Measurements from ENCODE around the gene PGPEP1. TPM values are rescaled to one million over a fixed set of nuclear protein-coding genes. Genes with fewer than 3 reads are reported as not detected.

The PGPEP1 gene
- polyA plus RNA-seq, 1 experiment, result 22.0 TPM

DNA sequence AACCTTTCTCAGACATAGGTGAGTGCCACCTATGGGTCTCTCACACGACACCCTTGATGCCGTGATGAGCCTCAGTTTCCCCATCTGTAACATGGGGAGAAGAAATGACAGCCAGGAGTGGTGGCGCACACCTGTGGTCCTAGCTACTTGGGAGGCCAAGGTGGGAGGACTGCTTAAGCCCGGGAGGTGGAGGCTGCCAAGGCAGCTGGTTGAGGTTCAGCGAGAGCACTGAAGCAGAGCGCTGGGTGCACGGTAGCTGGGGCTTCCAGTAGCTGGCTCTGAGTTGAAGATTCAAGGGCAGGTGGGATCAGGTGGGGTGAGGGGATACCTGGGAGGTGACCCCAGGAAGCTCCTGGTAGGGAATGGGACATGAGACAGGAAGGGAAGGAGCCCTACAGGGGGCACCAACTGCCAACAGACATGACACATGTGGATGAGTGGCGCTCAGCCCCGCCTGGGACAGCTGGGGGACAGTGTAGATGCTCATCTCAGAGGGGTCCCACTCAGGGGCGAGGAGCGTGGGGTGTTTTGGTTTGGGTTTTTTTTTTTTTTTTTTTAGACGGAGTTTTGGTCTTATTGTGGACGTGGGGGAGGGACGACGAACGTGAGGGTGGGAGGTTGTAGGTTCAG lies 72.3 kb downstream of the PGPEP1 start:
- H3K27ac ChIP-seq (ENCODE audit: low read depth, low read length), result no peak overlapping the region
- H3K9me3 ChIP-seq (ENCODE audit: control insufficient read depth, insufficient read depth, low read length), result no peaks in the 10 kb centered on the region
- no peak overlapping the region for H3K4me3 ChIP-seq (ENCODE audit: low read depth, low read length)
- TF ChIP-seq, protein P1, sequence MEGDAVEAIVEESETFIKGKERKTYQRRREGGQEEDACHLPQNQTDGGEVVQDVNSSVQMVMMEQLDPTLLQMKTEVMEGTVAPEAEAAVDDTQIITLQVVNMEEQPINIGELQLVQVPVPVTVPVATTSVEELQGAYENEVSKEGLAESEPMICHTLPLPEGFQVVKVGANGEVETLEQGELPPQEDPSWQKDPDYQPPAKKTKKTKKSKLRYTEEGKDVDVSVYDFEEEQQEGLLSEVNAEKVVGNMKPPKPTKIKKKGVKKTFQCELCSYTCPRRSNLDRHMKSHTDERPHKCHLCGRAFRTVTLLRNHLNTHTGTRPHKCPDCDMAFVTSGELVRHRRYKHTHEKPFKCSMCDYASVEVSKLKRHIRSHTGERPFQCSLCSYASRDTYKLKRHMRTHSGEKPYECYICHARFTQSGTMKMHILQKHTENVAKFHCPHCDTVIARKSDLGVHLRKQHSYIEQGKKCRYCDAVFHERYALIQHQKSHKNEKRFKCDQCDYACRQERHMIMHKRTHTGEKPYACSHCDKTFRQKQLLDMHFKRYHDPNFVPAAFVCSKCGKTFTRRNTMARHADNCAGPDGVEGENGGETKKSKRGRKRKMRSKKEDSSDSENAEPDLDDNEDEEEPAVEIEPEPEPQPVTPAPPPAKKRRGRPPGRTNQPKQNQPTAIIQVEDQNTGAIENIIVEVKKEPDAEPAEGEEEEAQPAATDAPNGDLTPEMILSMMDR (IDR thresholded peaks at IDR 0.05; ENCODE audit: low read depth, low read length), result no peak
- POLR2A ChIA-PET, result interaction anchor here (0.7 to 1.2 kb wide), 4 partner anchors 90 to 1108 kb away, joined by 3 to 6 read pairs (median 6); partner anchors contain the start of genes JUND and LSM4
- no peaks in the 10 kb centered on the region for H3K27me3 ChIP-seq (ENCODE audit: control insufficient read depth, insufficient read depth, low read length)
- no peak for DNase-seq (ENCODE audit: low read depth, low spot score)
- CTCF ChIA-PET, result interaction anchor here (0.6 to 6.5 kb wide), 9 partner anchors 23 to 204 kb away, joined by 3 to 65 read pairs (median 4); partner anchors contain the start of genes JUND and LSM4

- CTCF ChIA-PET, result interaction anchor here (0.5 to 6.5 kb wide), 7 partner anchors 26 to 186 kb away, joined by 3 to 65 read pairs (median 6); no protein-coding TSS in a partner anchor
- H3K27ac ChIP-seq (ENCODE audit: low read depth, low read length), result peak overlapping the region; percentile 94
- no peaks in the 10 kb centered on the region for H3K27me3 ChIP-seq (ENCODE audit: control insufficient read depth, insufficient read depth, low read length)
- peak overlapping the region; percentile 51 for H3K4me3 ChIP-seq (ENCODE audit: low read depth, low read length)
- DNase-seq (ENCODE audit: low read depth, low spot score), result no peak
- H3K9me3 ChIP-seq (ENCODE audit: control insufficient read depth, insufficient read depth, low read length), result no peaks in the 10 kb centered on the region; the same call in 1 of the 2 replicates
- TF ChIP-seq, protein P1 (IDR thresholded peaks at IDR 0.05; ENCODE audit: low read depth, low read length), result no peak
- POLR2A ChIA-PET, result interaction anchor here (0.7 to 2.0 kb wide), 3 partner anchors 15 to 245 kb away, joined by 3 to 14 read pairs (median 3); partner anchors contain the start of gene JUND
These were observed 74.2 kb downstream of the PGPEP1 start for GRCh38 chr19:18414504-18415177.

- Histone ChIP-seq H3K4me3 (ENCODE audit: low read depth, low read length) (peak overlapping the region; percentile 51), H3K9me3 (ENCODE audit: control insufficient read depth, insufficient read depth, low read length) (no peaks in the 10 kb centered on the region; the same call in 1 of the 2 replicates), H3K27ac (ENCODE audit: low read depth, low read length) (peak overlapping the region; percentile 94), H3K27me3 (ENCODE audit: control insufficient read depth, insufficient read depth, low read length) (no peaks in the 10 kb centered on the region)
- ChIA-PET POLR2A (interaction anchor here (1.0 to 2.3 kb wide), 4 partner anchors 14 to 134 kb away, joined by 3 to 18 read pairs (median 8); partner anchors contain the start of gene JUND), CTCF (interaction anchor here (0.6 to 6.5 kb wide), 8 partner anchors 26 to 187 kb away, joined by 3 to 65 read pairs (median 8); no protein-coding TSS in a partner anchor)
- no peak for DNase-seq (ENCODE audit: low read depth, low spot score)
- TF ChIP-seq, protein P1 (IDR thresholded peaks at IDR 0.05; ENCODE audit: low read depth, low read length), result no peak
These were observed 74.9 kb downstream of the PGPEP1 start for GRCh38 chr19:18415178-18415867.

DNA sequence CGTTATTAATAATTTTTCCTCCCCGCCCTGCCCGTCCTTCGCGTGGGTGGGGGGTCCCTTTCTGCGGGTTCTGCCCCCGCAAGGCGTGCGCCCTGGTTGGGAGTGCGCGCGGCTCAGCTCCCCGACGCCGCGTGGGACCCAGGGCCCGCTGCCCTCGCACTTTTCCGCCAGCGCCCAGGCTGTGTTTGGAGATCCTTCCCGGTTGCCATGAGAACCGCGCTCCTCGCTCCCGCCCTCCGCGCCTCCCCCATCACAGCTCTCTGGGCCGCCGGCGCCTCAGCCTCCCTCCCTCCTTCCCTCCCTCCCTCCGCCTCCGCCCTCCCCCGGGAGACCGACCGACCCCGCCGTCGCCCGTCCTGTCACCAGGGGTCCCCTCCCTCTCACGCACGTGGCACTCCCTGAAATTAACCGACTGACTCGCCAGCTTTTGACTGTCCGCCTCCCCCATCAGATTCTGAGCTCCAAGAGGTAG lies 76.4 kb downstream of the PGPEP1 start:
- CTCF ChIA-PET, result interaction anchor here (1.5 to 2.6 kb wide), 4 partner anchors 27 to 137 kb away, joined by 3 to 14 read pairs (median 9); no protein-coding TSS in a partner anchor
- Histone ChIP-seq H3K27me3 (ENCODE audit: control insufficient read depth, insufficient read depth, low read length) (no peaks in the 10 kb centered on the region), H3K27ac (ENCODE audit: low read depth, low read length) (peak overlapping the region; percentile 94), H3K4me3 (ENCODE audit: low read depth, low read length) (peak overlapping the region; percentile 47), H3K9me3 (ENCODE audit: control insufficient read depth, insufficient read depth, low read length) (no peaks in the 10 kb centered on the region; the same call in 1 of the 2 replicates)
- TF ChIP-seq, protein P1 (IDR thresholded peaks at IDR 0.05; ENCODE audit: low read depth, low read length), result no peak
- no peak for DNase-seq (ENCODE audit: low read depth, low spot score)
- POLR2A ChIA-PET, result interaction anchor here (0.5 to 2.3 kb wide), 7 partner anchors 14 to 604 kb away, joined by 3 to 18 read pairs (median 4); partner anchors contain the start of gene JUND
